K562 (cell line): Measurements from ENCODE around the gene ZNF41. TPM values are rescaled to one million over a fixed set of nuclear protein-coding genes. Genes with fewer than 3 reads are reported as not detected.

Experiments used
- ATAC-seq: fragments of 200-7000 bp; cut with Tn5 transposase; 3 replicates; pipeline ENCODE4 v1.9.1; 2020; ENCODE audit warnings: moderate library complexity
- BruUV-seq: library from RNA; stranded (reverse); fragments of 400-500 nt; replicated peaks from 2 replicates; lab custom pipeline; 2021; lab: Mats Ljungman, UMichigan
- CTCF ChIA-PET: fragments of 300-600 bp; formaldehyde crosslinking; extraction: SDS; loops from one replicate; lab custom pipeline; 2021; ENCODE audit warnings: low intra/inter-chr PET ratio; lab: Yijun Ruan, JAX
- POLR2A ChIA-PET: fragments of 300-600, 350-650 bp; sonication (Branson Sonifier 250); formaldehyde crosslinking; extraction: SDS; loops from one replicate; lab custom pipeline; 2021; ENCODE audit warnings: antibody characterized with exemption, inconsistent platforms; lab: Yijun Ruan, JAX
- DNase-seq, 4 experiments: peaks; one replicate each; pipeline versions ENCODE4 v3.0.0 to v3.0.0-alpha.2; 2011 to 2018; ENCODE audit warnings: low spot score in 3 of 4, mixed read lengths in 3 of 4; ENCODE audit errors: extremely low read depth in 1 of 4
- FAIRE-seq: peaks from 2 replicates; lab custom pipeline; 2011; peaks lifted over from hg19 to GRCh38; lab: Jason Lieb, UNC
- H2AFZ ChIP-seq: 2 replicates; pipeline ENCODE4 v1.6.0; 2011; ENCODE audit warnings: low read depth, low read length, control low read depth, inconsistent platforms
- H3K27ac ChIP-seq: fragments of 200-600 bp; 3 replicates; pipeline ENCODE4 v1.8.0; 2011; ENCODE audit warnings: low read depth, mild to moderate bottlenecking, control low read depth, inconsistent platforms, low read length, moderate library complexity, mixed read lengths; ENCODE audit errors: extremely low read depth
- H3K27me3 ChIP-seq, 2 experiments: fragments of 300-600 bp in 1 of 2; 2 replicates in 1 of 2; 3 replicates in 1 of 2; pipeline versions ENCODE4 v1.6.0 to v1.8.0; 2011; ENCODE audit warnings: inconsistent platforms in 2 of 2, low read length in 2 of 2, mild to moderate bottlenecking in 1 of 2, mixed read lengths in 1 of 2, moderate library complexity in 1 of 2; ENCODE audit not compliant: control insufficient read depth in 2 of 2, insufficient read depth in 2 of 2
- H3K36me3 ChIP-seq: fragments of 300-600 bp; 3 replicates; pipeline ENCODE4 v1.8.0; 2011; ENCODE audit warnings: mild to moderate bottlenecking, low read length, inconsistent platforms; ENCODE audit not compliant: control insufficient read depth, insufficient read depth
- H3K4me1 ChIP-seq, 2 experiments: fragments of 200-600 bp in 1 of 2; replicated peaks in 1 of 2; 2 replicates in 1 of 2; 3 replicates in 1 of 2; pipeline versions ENCODE4 v1.5.1 to v1.8.0; 2011; ENCODE audit warnings: inconsistent platforms in 2 of 2, low read length in 2 of 2, mild to moderate bottlenecking in 1 of 2, mixed read lengths in 1 of 2, moderate library complexity in 1 of 2; ENCODE audit not compliant: control insufficient read depth in 2 of 2, insufficient read depth in 2 of 2
- H3K4me2 ChIP-seq: 2 replicates; pipeline ENCODE4 v1.6.1; 2011; ENCODE audit warnings: low read length, control low read depth, inconsistent platforms, mixed read lengths; ENCODE audit not compliant: insufficient read depth
- H3K4me3 ChIP-seq: fragments of 200-600 bp; sonication (generic), shearing (Covaris generic); 2 replicates; pipeline ENCODE4 v1.5.1; 2016; ENCODE audit warnings: control low read depth, inconsistent platforms
- H3K79me2 ChIP-seq: fragments of 200-600 bp; 3 replicates; pipeline ENCODE4 v1.8.0; 2011; ENCODE audit warnings: low read length, inconsistent platforms; ENCODE audit not compliant: control insufficient read depth, insufficient read depth
- H3K9ac ChIP-seq, 2 experiments: 2 replicates each; pipeline versions ENCODE4 v1.6.0 to v1.6.1; 2011; ENCODE audit warnings: low read depth in 2 of 2, low read length in 2 of 2, control low read depth in 1 of 2, inconsistent platforms in 1 of 2, mild to moderate bottlenecking in 1 of 2, mixed read lengths in 1 of 2; ENCODE audit not compliant: insufficient read depth in 1 of 2
- H3K9me1 ChIP-seq: one replicate; pipeline ENCODE4 v1.6.0; 2011; ENCODE audit warnings: inconsistent platforms, mild to moderate bottlenecking, low read length, moderate library complexity; ENCODE audit not compliant: control insufficient read depth, insufficient read depth
- H3K9me3 ChIP-seq: replicated peaks from 2 replicates; pipeline ENCODE4 v1.5.1; 2011; ENCODE audit warnings: low read depth, low read length, inconsistent platforms; ENCODE audit not compliant: control insufficient read depth, insufficient read depth
- H4K20me1 ChIP-seq: replicated peaks from 2 replicates; pipeline ENCODE4 v1.6.1; 2011; ENCODE audit warnings: low read length, inconsistent platforms, mixed read lengths; ENCODE audit not compliant: control insufficient read depth, insufficient read depth
- ARID1B ChIP-seq: fragments of 450-650 bp; IDR thresholded peaks from 2 replicates; pipeline ENCODE4 v1.6.1; 2016; ENCODE audit warnings: antibody characterized with exemption, mild to moderate bottlenecking, inconsistent platforms
- CC2D1A ChIP-seq: fragments of 450-650 bp; IDR thresholded peaks from 2 replicates; pipeline ENCODE4 v1.6.1; 2017; ENCODE audit warnings: mild to moderate bottlenecking
- CTBP1 ChIP-seq: fragments of 450-650 bp; IDR thresholded peaks from 2 replicates; pipeline ENCODE4 v1.6.1; 2016; ENCODE audit warnings: borderline replicate concordance
- EGR1 ChIP-seq: fragments of 450-650 bp; conservative IDR thresholded peaks from 2 replicates; pipeline ENCODE4 v1.6.1; 2017; ENCODE audit warnings: mild to moderate bottlenecking
- MED1 ChIP-seq: sonication (generic); formaldehyde crosslinking; IDR thresholded peaks from 2 replicates; pipeline ENCODE4 v1.8.1; 2023; ENCODE audit warnings: missing genetic modification reagents, borderline replicate concordance
- MGA ChIP-seq: fragments of 450-650 bp; IDR thresholded peaks from 2 replicates; pipeline ENCODE4 v1.6.1; 2016; ENCODE audit warnings: mild to moderate bottlenecking, moderate library complexity
- ZNF232 ChIP-seq: sonication (generic); formaldehyde crosslinking; IDR thresholded peaks from 2 replicates; pipeline ENCODE4 v1.8.0; 2022; ENCODE audit warnings: mild to moderate bottlenecking, missing genetic modification reagents
- ZSCAN32 ChIP-seq: fragments of 450-650 bp; formaldehyde crosslinking; IDR thresholded peaks from 2 replicates; pipeline ENCODE4 v1.4.0; 2020; ENCODE audit warnings: mild to moderate bottlenecking, moderate library complexity
- WGBS: fragments of 100-300 bp; shearing (Covaris generic); methylation state at CpG from one replicate; pipeline ENCODE4 v1.1.6; 2016; ENCODE audit warnings: low coverage, mixed read lengths; ENCODE audit not compliant: insufficient coverage; ENCODE audit errors: missing lambda C conversion rate; 5-methylcytosine and 5-hydroxymethylcytosine counted together
- in situ Hi-C: fragments of 300-500 bp; cut with MboI; formaldehyde crosslinking; loops from 4 replicates; pipeline ENCODE4 v1.15.0; 2018; ENCODE audit warnings: inconsistent platforms, mixed read lengths
- intact Hi-C: fragments of 100-400 bp; cut with micrococcal nuclease; formaldehyde crosslinking; loops from 2 replicates; pipeline ENCODE4 v1.14.2; 2022
- polyA plus RNA-seq, 8 experiments: library from polyadenylated mRNA; depleted of rRNA in 4 of 8; stranded (reverse) in 5 of 8; unstranded in 3 of 8; fragments of >200 nt; fragmentation: Nextera tagmentation in 2 of 8; fragmentation: Illumina TruSeq in 1 of 8; extraction: Ambion mirVana in 2 of 8; extraction: Trizol in 1 of 8; gene quantifications; 2 replicates each; pipeline versions ENCODE4 v1.2.1 to v1.2.3, GENCODE V29; 2011 to 2014; ENCODE audit warnings: inconsistent platforms in 1 of 8, missing spikeins in 1 of 8
- total RNA-seq, 7 experiments: library from RNA; depleted of rRNA in 6 of 7; stranded (reverse); fragments of >200 nt in 6 of 7; fragmentation: Illumina TruSeq in 2 of 7; extraction: Trizol in 2 of 7; gene quantifications; 2 replicates each; pipeline versions ENCODE4 v1.2.1 to v1.2.3, GENCODE V29; 2011 to 2021; ENCODE audit warnings: low replicate concordance in 1 of 7

Gene ZNF41
- total and polyA plus RNA-seq, 9 of the 15 experiments (the other 6 are each of a cell fraction or from before 2014, with no cell fraction given) = 0.53 to 8.6 (median 6.6) TPM

GRCh38 chrX:47446971-47447370 is 36.1 kb downstream of the ZNF41 start:
- no peaks in the 10 kb centered on the region for H3K9me1 ChIP-seq
- no peaks in the 10 kb centered on the region for H3K79me2 ChIP-seq
- intact Hi-C loops (no loop called here), in situ Hi-C loops (no loop called here)
- no TSS peak for BruUV-seq
- no peak for FAIRE-seq
- POLR2A ChIA-PET = no interaction called here
- H3K27me3 ChIP-seq = no peaks in the 10 kb centered on the region
- H3K36me3 ChIP-seq = peaks cover 8% of the 10 kb centered on the region; the same call in 1 of the 3 replicates
- H3K4me1 ChIP-seq = no peaks in the 10 kb centered on the region
- no peak overlapping the region for H3K4me2 ChIP-seq
- 60% methylated on average over 1 of the region's 2 CpGs for WGBS
- peaks cover 7% of the 10 kb centered on the region for H3K9me3 ChIP-seq
- H3K4me3 ChIP-seq = no peak overlapping the region
- no peak overlapping the region for H3K9ac ChIP-seq
- H2AFZ ChIP-seq = no peak overlapping the region
- DNase-seq = no peak
- CTCF ChIA-PET = no interaction called here
- no peak overlapping the region for H3K27ac ChIP-seq
- no peak for ATAC-seq
- H4K20me1 ChIP-seq = no peaks in the 10 kb centered on the region
- TF ChIP-seq ARID1B = no peak
- no peak for TF ChIP-seq ZSCAN32 (CRISPR knock-in tag)
- TF ChIP-seq CC2D1A = no peak
- TF ChIP-seq CTBP1 = no peak
- TF ChIP-seq ZNF232 (CRISPR knock-in tag) = no peak
- TF ChIP-seq MED1 = no peak
- no peak for TF ChIP-seq EGR1
- no peak for TF ChIP-seq MGA
